GM12872 (cell line): ENCODE results near the gene NIPA2.

Experiments used
- TF ChIP-seq, protein P1 (sequence below): IDR thresholded peaks from 3 replicates; pipeline ENCODE4 v1.5.1; 2011; ENCODE audit warnings: low read depth, mild to moderate bottlenecking, low read length, moderate library complexity; ENCODE audit not compliant: insufficient read depth

NIPA2 gene

DNA sequence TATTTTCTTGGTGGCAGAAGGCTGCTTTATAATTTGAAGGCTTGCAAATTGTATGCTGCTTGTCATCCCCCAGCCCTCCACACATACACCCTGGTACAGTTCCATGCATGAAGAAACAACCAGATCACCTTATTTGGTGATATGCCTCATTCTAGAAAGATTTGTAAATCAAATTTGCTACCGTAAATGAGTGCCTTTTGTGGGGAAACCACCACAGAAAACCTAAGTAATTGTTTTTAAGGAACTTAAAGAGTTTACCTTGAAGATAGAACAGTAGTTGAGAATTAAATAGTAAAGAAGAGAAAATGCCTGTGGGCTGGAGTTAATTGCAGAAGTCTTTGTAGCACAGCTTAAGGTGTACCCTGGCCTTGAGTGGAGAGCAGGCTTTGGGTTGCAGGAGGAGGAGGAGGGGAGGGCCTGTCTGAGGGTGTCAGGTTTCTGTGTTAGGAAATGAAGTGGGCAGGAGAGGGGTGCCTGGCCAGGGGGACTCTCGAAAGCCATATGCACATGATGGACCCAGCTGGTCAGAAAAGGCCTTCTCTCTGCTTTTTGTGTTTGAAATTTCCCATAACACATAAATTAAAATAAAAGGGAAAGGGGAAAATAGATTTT, 6.9 kb downstream of the NIPA2 start:
- TF ChIP-seq, protein P1, sequence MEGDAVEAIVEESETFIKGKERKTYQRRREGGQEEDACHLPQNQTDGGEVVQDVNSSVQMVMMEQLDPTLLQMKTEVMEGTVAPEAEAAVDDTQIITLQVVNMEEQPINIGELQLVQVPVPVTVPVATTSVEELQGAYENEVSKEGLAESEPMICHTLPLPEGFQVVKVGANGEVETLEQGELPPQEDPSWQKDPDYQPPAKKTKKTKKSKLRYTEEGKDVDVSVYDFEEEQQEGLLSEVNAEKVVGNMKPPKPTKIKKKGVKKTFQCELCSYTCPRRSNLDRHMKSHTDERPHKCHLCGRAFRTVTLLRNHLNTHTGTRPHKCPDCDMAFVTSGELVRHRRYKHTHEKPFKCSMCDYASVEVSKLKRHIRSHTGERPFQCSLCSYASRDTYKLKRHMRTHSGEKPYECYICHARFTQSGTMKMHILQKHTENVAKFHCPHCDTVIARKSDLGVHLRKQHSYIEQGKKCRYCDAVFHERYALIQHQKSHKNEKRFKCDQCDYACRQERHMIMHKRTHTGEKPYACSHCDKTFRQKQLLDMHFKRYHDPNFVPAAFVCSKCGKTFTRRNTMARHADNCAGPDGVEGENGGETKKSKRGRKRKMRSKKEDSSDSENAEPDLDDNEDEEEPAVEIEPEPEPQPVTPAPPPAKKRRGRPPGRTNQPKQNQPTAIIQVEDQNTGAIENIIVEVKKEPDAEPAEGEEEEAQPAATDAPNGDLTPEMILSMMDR, result no peak

DNA sequence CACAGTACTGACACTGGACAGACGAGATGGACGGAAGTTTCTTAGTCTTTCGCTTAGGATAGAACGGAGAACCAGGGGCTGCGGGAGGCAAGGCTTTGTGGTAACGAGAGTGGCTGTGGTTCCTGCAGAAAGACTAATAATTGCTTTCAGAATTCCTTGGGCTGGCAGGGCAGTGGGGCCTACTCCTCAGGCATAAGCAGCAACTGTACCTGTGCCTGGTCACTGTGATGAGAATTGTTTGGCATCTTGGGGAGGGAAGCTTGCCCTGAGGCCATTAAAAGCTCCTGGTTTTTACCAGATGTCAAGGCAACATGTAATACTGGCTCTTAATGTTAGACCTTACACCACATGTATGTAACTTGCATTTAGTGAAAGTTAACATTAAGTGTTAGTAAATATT, 7.6 kb downstream of the NIPA2 start:
- TF ChIP-seq, protein P1, result no peak

DNA sequence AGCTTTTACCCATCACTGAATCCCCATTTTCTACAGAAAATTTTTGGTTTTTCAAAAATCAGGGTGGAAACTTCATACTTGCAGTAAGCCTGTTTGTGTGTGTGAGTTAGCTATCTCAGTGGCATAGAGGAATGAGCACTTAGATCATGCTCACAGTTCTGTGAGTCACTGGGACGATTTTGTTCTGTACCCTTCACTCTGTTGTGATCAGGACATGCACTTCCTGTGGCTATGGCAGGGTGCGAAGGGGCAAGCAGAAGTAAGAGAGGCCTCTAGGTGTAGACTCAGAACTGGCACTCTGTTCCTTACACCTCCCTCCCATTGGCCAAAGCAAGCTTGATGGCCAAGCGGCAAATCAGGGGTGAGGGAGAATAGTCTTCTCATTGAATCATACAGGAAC, 11.6 kb downstream of the NIPA2 start:
- TF ChIP-seq, protein P1, result no peak

DNA sequence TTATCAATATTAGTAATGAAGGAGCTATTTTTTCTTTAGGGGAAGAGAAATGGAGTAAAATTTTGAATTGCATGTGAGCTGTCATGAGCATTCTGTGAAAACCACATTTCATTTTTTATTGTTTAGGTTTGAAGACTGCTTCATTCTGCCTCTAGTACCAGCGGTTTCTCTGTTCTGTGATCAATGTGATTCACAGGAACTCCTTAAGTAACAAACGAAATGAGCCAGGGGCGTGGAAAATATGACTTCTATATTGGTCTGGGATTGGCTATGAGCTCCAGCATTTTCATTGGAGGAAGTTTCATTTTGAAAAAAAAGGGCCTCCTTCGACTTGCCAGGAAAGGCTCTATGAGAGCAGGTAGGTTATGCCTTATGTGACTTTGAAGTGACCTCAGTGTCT, 13.0 kb downstream of the NIPA2 start:
- TF ChIP-seq, protein P1, result no peak

DNA sequence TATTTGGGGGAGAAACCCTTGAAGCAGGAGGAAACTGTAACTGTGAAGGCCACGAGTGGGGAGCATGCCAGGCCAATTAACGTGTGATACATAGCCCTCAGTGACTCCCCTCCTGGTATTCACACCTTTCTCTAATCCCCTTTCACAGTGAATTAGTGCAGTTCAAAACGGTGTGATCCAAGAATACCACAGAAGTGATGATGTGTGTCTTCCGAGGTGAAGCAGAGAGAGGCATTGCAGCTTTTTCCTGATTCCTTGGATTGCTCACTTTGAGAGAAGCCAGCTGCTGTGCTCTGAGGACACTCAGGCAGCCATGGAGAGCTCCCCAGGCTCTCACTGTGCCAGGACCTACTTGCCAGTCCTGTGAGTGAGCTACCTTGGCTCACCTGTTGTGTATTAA, 17.3 kb downstream of the NIPA2 start:
- TF ChIP-seq, protein P1, result no peak

DNA sequence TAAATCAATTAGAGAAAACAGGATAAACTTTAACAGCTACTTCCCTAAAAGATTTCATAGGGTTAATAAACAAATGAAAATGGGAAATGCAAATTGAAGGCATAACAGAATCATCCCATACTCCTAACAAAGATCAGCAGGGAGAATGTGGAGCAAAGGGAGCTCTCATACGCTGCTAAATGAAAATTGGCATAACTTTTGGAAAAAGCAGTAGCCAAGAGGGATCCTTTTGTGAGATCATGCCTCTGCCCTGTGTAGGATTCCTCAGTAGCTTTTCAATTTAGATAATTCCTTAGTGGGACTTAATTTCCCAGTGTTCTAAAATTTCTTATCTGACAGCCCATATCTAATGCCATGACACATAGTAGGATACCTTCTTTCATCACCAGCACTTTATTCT, 18.2 kb downstream of the NIPA2 start:
- TF ChIP-seq, protein P1, result no peak

DNA sequence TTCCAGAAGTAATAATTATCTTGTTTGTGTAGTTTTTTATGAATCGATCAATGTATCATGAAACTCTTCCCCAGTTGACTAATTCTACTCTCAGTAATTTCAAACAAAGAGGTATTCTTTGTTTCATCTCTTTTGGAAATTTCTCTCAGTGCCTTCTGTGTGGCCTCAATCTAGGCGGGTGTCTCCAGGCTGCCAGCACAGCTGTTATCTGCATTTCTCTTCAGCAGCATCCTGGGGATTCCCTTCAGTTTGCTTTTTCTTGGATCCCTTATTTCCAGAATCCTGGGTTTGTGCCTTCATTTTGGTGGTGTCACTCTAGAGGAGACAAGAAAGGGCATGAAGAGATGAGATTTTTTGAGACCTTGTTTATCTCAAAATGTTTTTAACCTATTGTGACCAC, 22.7 kb downstream of the NIPA2 start:
- TF ChIP-seq, protein P1, result no peak

DNA sequence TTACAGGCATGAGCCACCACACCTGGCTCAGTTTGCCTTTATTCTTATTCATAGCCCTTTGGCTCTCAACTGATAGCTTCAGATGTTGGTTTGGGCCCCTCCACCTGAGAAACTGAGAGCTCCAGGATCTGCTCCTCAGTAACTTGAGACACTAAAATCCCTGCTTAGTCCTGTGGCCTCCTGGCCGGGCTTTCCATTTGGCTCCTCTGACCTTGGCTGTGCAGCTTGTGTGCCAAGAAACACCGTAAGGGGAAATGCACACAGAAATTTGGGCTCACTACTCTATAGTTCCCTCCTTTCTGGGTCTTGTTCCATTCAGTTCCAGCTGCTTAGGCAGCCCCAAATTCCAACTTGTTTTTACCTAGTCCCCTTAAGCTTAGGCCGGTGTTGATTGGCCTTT, 24.9 kb downstream of the NIPA2 start:
- TF ChIP-seq, protein P1, result no peak
